Measurements from ENCODE around the gene CER1. TPM values are rescaled to one million over a fixed set of nuclear protein-coding genes. Genes with fewer than 3 reads are reported as not detected.

CER1 gene
- total and polyA plus RNA-seq, 9 of the 15 experiments (the other 6 are each of a cell fraction or from before 2014, with no cell fraction given), result not detected

- intact Hi-C loops (cut with micrococcal nuclease) (no loop called here), in situ Hi-C loops (cut with MboI) (no loop called here)
- Histone ChIP-seq H3K27ac (ENCODE audit: extremely low read depth, low read depth, low read length) (no peak overlapping the region), H3K9me1 (ENCODE audit: control insufficient read depth, insufficient read depth, low read length) (no peaks in the 10 kb centered on the region), H3K4me2 (ENCODE audit: insufficient read depth, low read length) (no peak overlapping the region), H2AFZ (ENCODE audit: low read depth, low read length) (no peak overlapping the region), H3K27me3 (ENCODE audit: control insufficient read depth in 2 of 2, insufficient read depth in 2 of 2, low read length in 2 of 2) (no peaks in the 10 kb centered on the region), H3K36me3 (ENCODE audit: control insufficient read depth, insufficient read depth, low read length) (no peaks in the 10 kb centered on the region), H3K4me3 (no peak overlapping the region), H3K4me1 (replicated peaks in 1 of 2; ENCODE audit: control insufficient read depth in 2 of 2, insufficient read depth in 2 of 2, low read length in 2 of 2) (no peaks in the 10 kb centered on the region), H3K79me2 (ENCODE audit: control insufficient read depth, insufficient read depth, low read length) (no peaks in the 10 kb centered on the region), H4K20me1 (replicated peaks; ENCODE audit: control insufficient read depth, insufficient read depth, low read length) (no peaks in the 10 kb centered on the region), H3K9me3 (replicated peaks; ENCODE audit: control insufficient read depth, insufficient read depth, low read depth, low read length) (no peaks in the 10 kb centered on the region), H3K9ac (ENCODE audit: insufficient read depth in 1 of 2, low read depth in 2 of 2, low read length in 2 of 2) (no peak overlapping the region)
- DNase-seq (ENCODE audit: extremely low read depth in 1 of 4, low spot score in 3 of 4) (no peak), ATAC-seq (no peak), FAIRE-seq (no peak)
- ChIA-PET POLR2A (no interaction called here), CTCF (ENCODE audit: low intra/inter-chr PET ratio) (no interaction called here)
- no peak for TF ChIP-seq NR0B1 (IDR thresholded peaks at IDR 0.05; ENCODE audit: partially characterized antibody)
- no TSS peak for BruUV-seq (replicated peaks)
- 0% methylated on average over 1 of the region's 1 CpG for WGBS (ENCODE audit: insufficient coverage, low coverage, missing lambda C conversion rate)
Measured at GRCh38 chr9:14752271-14752670, 29.7 kb upstream of the CER1 start.

- Histone ChIP-seq H3K9ac (ENCODE audit: insufficient read depth in 1 of 2, low read depth in 2 of 2, low read length in 2 of 2) (no peak overlapping the region), H2AFZ (ENCODE audit: low read depth, low read length) (no peak overlapping the region), H3K36me3 (ENCODE audit: control insufficient read depth, insufficient read depth, low read length) (no peaks in the 10 kb centered on the region), H3K79me2 (ENCODE audit: control insufficient read depth, insufficient read depth, low read length) (no peaks in the 10 kb centered on the region), H3K4me1 (replicated peaks in 1 of 2; ENCODE audit: control insufficient read depth in 2 of 2, insufficient read depth in 2 of 2, low read length in 2 of 2) (no peaks in the 10 kb centered on the region), H3K27ac (ENCODE audit: extremely low read depth, low read depth, low read length) (no peak overlapping the region), H4K20me1 (replicated peaks; ENCODE audit: control insufficient read depth, insufficient read depth, low read length) (no peaks in the 10 kb centered on the region), H3K27me3 (ENCODE audit: control insufficient read depth in 2 of 2, insufficient read depth in 2 of 2, low read length in 2 of 2) (no peaks in the 10 kb centered on the region), H3K4me2 (ENCODE audit: insufficient read depth, low read length) (no peak overlapping the region), H3K9me1 (ENCODE audit: control insufficient read depth, insufficient read depth, low read length) (no peaks in the 10 kb centered on the region), H3K4me3 (no peak overlapping the region), H3K9me3 (replicated peaks; ENCODE audit: control insufficient read depth, insufficient read depth, low read depth, low read length) (no peaks in the 10 kb centered on the region)
- intact Hi-C loops (cut with micrococcal nuclease) (no loop called here), in situ Hi-C loops (cut with MboI) (no loop called here)
- no peak for ATAC-seq
- no TSS peak for BruUV-seq (replicated peaks)
- no peak for DNase-seq (ENCODE audit: extremely low read depth in 1 of 4, low spot score in 3 of 4)
- ChIA-PET CTCF (ENCODE audit: low intra/inter-chr PET ratio) (no interaction called here), POLR2A (no interaction called here)
- FAIRE-seq, result no peak
- TF ChIP-seq MYNN (IDR thresholded peaks at IDR 0.05), result no peak
- TF ChIP-seq MYNN (CRISPR knock-in tag; IDR thresholded peaks at IDR 0.05), result no peak
- TF ChIP-seq ZHX1 (conservative IDR thresholded peaks at IDR 0.05; ENCODE audit: low read length), result no peak
- TF ChIP-seq CXXC5 (CRISPR knock-in tag; IDR thresholded peaks at IDR 0.05), result no peak
- TF ChIP-seq CBX2 (IDR thresholded peaks at IDR 0.05; ENCODE audit: insufficient read depth, low read length, poor library complexity, severe bottlenecking), result no peak
- TF ChIP-seq POU5F1 (IDR thresholded peaks at IDR 0.05; ENCODE audit: borderline replicate concordance, low read depth, low read length, partially characterized antibody), result no peak
- no peak for TF ChIP-seq NR1H2 (CRISPR knock-in tag; IDR thresholded peaks at IDR 0.05)
- no peak for TF ChIP-seq TEAD2 (tag; IDR thresholded peaks at IDR 0.05)
- no peak for TF ChIP-seq ZNF239 (CRISPR knock-in tag; IDR thresholded peaks at IDR 0.05)
- no peak for TF ChIP-seq ZNF445 (CRISPR knock-in tag; IDR thresholded peaks at IDR 0.05; ENCODE audit: low read depth)
- TF ChIP-seq SRSF3 (IDR thresholded peaks at IDR 0.05; ENCODE audit: insufficient read depth, low read length), result no peak
Measured at GRCh38 chr9:14750821-14751220, 28.3 kb upstream of the CER1 start.

Data from K562 (cell line).